GM12801 (cell line): Measurements from ENCODE around the gene SYNPO2.

ENCODE experiments used
- CTCF ChIP-seq: IDR thresholded peaks from one replicate; pipeline ENCODE4 v1.5.1; 2011; ENCODE audit warnings: control low read depth; ENCODE audit not compliant: insufficient read length; ENCODE audit errors: extremely low read depth

SYNPO2 gene

GRCh38 chr4:119105605-119106004 lies 217.0 kb downstream of the SYNPO2 start:
- no peak for TF ChIP-seq CTCF

- no peak for TF ChIP-seq CTCF
Observed at GRCh38 chr4:119106036-119107000, 217.7 kb downstream of the SYNPO2 start.

- no peak for TF ChIP-seq CTCF
Observed at GRCh38 chr4:119110121-119110520, 221.5 kb downstream of the SYNPO2 start.
